Sciatic nerve (tissue), 2 donors: ENCODE data around the gene BHMT. TPM values are rescaled to one million over a fixed set of nuclear protein-coding genes. Genes with fewer than 3 reads are reported as not detected.

ENCODE experiments used
- ATAC-seq: fragments of 200-7000 bp; cut with Tn5 transposase; one replicate; pipeline ENCODE4 v1.9.1; 2020; ENCODE audit warnings: mild to moderate bottlenecking, moderate library complexity
- DNase-seq: peaks from one replicate; pipeline ENCODE4 v3.0.0-alpha.2; 2020; ENCODE audit warnings: low spot score
- intact Hi-C: fragments of 100-400 bp; cut with DNase I; formaldehyde crosslinking; loops from one replicate; pipeline ENCODE4 v1.14.2; 2022
- total RNA-seq: library from RNA; stranded (reverse); fragmentation: NEBNext Ultra II Directional; extraction: Animal tissue kit (Norgen Biotek cat#: 25700); gene quantifications from one replicate; pipeline ENCODE4 v1.2.1, GENCODE V29; 2021
- donor health status: DM: no; HTN: no; CAD: no.
- donor health status: DM: no; HTN: no; CAD: no.

BHMT gene, protein sequence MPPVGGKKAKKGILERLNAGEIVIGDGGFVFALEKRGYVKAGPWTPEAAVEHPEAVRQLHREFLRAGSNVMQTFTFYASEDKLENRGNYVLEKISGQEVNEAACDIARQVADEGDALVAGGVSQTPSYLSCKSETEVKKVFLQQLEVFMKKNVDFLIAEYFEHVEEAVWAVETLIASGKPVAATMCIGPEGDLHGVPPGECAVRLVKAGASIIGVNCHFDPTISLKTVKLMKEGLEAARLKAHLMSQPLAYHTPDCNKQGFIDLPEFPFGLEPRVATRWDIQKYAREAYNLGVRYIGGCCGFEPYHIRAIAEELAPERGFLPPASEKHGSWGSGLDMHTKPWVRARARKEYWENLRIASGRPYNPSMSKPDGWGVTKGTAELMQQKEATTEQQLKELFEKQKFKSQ
- total RNA-seq: 3.2 TPM

DNA sequence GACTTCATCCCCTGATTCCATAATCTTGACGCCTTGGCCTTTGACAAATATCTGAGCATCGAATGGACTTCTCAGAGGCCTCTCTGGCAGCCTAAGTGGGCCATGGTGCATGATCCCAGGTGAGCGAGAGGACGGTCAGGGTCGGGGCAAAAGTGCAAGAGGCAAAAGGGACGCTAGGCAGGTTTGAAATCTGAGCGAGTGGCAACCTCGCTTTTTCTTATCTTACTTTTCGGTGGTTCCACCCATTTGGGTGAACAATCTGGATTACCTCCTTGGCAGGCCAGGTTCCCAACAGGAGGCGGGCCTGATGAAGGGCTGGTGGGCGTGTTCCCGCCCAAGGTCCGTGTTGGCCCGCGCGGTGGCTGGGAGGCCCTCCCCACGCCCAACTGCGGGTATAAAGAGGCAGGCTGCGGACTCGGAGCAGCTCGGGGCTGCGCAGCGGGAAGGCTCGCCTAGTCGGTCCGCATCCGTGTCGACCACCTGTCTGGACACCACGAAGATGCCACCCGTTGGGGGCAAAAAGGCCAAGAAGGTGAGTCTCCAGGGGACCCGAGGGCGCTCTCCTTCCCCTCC, at the start of gene BHMT:
Gene BHMT (plus strand): TSS at position 423 of the 573 bp plus-strand sequence. CDS start 77 bp downstream, at position 500.
- intact Hi-C loops: no loop called here
- ATAC-seq (peak; percentile 47), DNase-seq (no peak)

DNA sequence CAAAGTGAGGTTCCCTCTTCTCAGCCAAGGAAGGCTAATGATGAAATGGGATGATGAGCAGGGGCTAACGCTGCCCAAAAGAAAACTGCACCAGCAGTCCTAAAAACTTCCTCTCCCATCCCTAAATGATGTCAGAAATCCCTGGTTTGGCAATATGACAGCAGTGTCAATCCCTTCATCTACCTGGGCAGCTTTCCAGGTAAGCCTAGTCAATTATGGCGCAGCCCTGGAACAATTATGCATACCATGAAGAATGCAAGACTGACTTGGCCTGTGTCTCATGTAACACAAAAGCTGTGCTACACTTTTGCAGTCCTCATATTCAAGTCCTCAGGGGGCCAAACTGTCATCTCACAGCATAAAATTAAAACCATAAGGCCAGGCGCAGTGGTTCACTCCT, 49.2 kb upstream of the BHMT start:
- no peak for ATAC-seq
- intact Hi-C loops: no loop called here
- DNase-seq: no peak

DNA sequence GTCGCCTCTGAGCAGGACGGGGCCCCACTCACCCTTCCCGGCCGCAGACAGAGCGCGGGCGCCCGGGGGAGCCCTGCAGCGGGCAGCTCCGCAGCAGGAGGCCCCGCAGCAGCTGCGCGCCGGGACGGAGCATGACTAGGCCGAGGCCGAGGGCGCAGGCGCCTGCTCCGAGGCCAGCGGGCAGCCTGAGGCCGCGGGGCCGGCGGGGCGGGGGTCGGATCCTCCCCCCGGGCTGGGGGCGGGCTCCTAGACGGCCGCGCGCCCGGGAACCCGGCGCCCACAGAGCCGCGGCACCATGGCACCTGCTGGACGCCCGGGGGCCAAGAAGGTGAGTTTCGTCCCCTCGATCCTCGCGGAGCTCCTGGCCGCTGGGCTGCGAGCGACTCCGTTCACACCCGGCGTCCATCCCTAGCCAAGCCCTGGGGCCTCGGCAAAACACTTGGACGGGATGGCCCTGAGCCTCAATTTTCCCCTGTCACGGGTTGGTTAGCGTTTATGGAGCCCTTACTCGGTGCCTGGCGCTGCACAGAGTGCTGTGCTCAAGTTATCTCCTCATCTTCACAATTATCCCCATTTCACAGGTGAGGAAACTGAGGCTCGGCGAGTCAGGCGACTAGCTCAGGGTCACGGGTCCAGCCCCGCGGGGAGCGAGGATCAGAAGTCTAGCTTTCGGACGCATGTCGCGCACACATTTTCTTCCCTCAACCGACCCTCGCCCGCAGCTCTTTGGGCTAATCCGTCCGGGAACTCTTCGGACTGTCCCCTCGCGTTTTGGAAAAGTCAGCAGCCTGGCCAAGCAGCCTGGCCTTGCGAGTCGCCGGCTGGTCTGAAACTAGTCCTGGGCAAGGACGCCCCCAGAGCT, 41.9 kb upstream of the BHMT start, which contains the start of the genes BHMT2 and DMGDH:
Gene BHMT2 (plus strand): TSS at position 280 of the 862 bp plus-strand sequence. CDS start 16 bp downstream, at position 296.
Gene DMGDH (minus strand): TSS at position 187 of the 862 bp plus-strand sequence. CDS start 54 bp downstream, at position 133.
- ATAC-seq (peak; percentile 90), DNase-seq (peak; percentile 68)
- intact Hi-C loops: no loop called here

DNA sequence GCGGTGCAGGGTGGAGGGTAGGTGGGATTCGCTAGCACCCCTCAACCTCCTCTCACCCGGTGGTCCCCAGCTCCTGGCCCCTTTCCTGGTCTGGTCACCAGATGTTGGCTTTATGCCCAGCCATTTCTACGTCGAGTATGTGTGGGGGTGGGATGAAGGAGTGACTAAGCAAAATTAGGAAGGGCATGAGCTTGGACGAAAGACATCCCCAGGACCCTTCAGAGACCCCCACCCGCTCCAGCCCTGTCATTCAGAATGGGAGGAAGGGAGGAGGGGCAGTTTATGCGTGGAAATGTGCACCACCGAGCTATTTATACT, 41.3 kb upstream of the BHMT start:
- ATAC-seq: peak; percentile 84
- no peak for DNase-seq
- intact Hi-C loops: no loop called here

DNA sequence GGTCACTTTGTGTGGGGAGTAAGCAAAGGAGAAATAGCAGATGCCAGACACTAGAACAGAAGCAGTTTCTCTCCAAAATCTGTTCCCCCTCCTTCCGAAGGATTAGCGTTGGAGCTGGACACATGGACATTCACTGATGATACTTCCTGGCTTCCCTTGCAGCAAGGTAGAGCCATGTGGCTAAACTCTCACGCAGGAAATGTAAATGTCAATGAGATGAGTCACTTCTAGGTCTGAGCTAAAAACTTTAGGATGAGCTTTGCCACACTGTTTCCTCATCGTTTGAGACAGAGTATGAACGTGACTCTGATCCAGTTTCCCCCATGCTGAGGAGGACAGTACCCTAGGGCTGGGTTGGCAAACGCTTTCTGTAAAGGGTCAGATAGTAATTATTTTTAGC, 37.0 kb upstream of the BHMT start:
- ATAC-seq (no peak), DNase-seq (no peak)
- intact Hi-C loops: loop anchor here (5.0 kb wide), 1 partner anchor 1833 kb away; no protein-coding TSS in a partner anchor

DNA sequence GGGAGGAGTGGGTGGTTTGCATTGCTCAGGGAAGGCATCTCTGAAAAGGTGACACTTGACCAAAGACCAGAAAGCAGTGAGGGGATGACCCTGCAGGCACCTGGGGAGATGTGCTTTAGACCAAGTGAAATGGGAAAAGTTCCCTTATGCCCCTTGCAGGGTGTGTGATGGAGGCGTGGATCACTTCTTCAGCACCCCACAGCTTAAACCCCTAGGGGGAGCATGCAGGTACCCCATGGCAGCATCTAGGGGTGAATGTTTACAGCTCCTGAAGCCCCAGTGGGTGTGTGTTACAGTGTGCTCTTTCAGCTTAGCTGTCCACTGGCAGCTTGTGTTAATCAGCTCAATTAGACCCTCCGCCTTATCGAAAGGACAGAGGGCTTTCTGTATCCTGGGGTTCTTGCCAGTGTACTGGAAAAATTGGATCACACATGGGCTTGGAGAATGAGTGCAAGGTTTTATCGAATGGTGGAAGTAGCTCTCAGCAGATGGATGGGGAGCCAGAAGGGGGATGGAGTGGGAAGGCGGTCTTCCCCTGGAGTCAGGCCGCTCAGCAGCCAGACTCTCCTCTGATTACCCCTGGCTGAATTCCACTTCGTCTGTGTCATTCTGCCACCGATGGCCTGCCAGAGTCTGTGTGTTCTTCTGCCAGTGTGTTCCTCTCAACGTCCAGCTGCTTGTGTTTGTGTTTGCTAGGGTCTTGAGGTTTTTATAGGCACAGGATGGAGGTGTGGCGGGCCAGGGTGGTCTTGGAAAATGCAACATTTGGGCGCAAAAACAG, 35.8 kb upstream of the BHMT start:
- ATAC-seq: no peak
- intact Hi-C loops: loop anchor here (5.0 kb wide), 1 partner anchor 1831 kb away; no protein-coding TSS in a partner anchor
- no peak for DNase-seq

DNA sequence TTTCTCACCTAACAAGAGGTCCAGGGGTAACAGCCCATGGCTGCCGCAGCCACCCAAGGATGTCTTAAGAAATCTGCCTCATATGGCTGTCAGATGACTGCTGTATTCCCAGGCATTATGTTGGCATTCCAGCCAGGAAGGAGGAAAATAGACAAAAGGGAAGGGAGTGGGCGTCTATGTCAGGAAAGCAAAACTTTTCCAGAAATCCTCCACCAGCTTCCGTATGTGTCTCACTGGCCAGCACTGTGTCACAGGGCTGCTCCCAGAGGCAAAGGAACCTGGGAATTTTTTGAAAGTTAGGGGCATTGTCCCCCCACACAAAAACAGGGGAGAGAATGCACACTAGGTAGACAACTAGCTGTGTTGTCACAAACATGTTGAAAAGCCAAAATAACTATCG, 34.8 kb upstream of the BHMT start:
- intact Hi-C loops: loop anchor here (5.0 kb wide), 1 partner anchor 1830 kb away; no protein-coding TSS in a partner anchor
- DNase-seq (no peak), ATAC-seq (no peak)

DNA sequence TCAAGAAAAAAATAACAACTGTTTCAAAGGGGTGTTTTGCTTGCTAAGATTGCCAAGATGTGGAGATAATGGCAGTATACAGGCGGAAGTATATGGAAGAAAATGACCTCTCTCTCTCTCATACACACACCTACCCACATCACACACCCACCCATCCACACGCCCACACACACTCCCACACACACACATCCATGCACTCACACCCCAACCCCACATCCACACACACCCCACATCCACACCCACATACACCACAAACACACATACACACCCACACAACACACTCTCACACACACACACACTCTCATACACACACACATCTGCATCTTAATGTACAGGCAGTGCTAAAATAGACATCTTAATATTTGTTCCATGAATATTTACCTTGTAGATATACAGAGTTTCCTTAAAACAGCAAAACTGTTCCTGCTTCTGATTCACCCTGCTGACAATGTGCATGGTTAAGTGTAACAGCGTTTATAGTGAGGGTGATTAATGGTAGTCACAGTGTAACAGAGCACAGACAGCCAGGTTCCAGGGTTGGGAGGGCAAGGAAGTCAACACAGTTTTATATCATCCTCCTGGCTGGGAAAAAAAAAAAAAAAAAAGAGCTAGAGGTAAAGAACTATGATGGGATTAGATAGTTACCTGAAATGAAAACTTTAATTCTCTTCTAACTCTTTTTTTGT, 33.8 kb upstream of the BHMT start:
- intact Hi-C loops: loop anchor here (5.0 kb wide), 1 partner anchor 1829 kb away; no protein-coding TSS in a partner anchor
- DNase-seq (no peak), ATAC-seq (no peak)

DNA sequence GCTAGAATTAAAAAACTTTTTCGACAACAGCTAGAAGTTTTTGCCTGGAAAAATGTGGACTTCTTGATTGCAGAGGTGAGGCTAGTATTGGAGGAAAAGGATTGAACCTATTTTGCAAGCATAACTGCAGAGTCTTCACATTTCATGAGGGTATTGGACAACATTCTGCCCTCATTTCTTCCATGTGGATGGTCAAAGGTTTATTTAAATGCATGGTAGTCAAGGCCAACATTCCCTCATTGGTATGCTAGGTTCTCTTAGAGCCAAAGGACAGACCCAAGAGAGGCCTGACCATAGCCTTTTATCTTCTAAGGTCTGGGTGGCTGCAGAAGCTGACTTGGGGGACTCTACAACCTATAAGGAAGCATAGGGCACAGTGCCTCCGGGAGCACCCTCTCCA, 30.8 kb upstream of the BHMT start:
- intact Hi-C loops: no loop called here
- ATAC-seq (no peak), DNase-seq (no peak)

DNA sequence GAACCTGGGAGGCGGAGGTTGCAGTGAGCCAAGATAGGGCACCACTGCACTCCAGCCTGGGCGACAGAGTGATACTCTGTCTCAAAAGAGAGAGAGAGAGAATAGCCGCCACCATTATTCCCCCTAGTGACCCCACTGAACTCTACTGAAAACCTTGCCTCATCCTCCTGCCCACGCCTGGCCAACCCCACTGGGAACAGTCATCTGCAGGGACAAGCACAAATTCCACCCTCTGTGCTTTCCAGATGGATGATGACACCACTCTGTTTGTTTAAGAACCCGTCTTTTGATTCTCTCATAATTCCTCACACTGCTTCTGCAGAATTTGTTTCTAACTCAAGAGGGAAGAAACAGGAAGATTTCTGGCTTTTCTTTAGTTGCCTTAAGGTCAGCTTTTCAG, 29.8 kb upstream of the BHMT start:
- intact Hi-C loops: no loop called here
- ATAC-seq (peak; percentile 67), DNase-seq (no peak)

DNA sequence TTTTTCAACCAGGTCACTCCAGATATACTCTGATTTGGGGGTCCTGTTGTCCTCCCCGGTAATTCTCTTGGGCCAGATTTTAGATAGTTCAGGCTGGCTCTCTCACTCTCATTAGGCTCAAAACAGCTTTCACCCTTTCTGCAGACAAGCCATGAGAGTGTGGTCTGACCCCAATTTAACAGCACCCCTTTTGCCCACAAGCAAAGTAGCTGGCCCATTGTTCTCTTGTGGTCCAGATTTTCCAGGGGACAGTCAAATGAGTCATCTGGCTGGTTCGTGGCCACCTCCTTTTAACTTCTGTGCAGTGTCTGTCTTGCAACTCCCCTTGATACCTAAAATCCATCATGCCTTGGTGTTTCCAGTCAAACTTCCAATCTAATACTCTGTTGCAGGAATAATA, 25.5 kb upstream of the BHMT start:
- no peak for ATAC-seq
- DNase-seq: no peak
- intact Hi-C loops: no loop called here

DNA sequence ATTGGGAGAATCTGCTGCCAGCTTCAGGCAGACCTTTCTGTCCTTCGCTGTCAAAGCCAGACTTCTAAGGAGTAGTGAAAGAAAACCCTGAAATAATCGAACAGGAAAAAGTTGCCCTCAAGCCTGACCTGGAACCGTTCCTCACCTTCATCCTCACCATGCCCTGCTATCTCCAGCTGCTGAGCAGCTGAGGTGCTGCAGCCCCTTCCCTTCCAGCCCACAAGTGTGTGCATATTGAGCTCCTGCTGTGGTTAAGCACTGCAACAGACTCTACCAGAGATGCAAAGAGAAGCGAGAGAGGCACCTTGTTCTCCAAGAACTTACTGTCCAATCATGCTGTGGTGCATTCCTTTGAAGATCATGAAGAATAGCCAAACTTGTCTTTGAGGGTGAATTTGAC, 23.1 kb upstream of the BHMT start:
- ATAC-seq (no peak), DNase-seq (no peak)
- intact Hi-C loops: no loop called here

DNA sequence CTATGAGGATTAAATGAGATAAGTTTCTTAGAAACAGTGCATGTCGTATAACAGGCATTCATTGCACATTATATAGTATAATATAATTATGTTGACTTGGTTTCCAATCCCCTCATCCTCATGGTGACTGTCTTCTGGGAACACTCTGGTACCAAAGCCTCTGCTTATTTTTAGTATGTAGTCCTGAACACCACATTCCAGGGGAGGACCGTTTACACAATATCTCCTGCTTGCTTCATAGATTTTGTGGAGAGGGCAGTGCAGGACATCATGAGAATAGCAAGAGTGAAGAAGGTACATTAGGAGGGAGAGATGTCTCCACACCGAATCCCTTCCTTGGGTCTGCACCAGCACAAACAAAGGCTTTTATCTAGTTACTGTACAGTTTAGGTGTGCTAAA, 20.5 kb upstream of the BHMT start:
- DNase-seq (no peak), ATAC-seq (no peak)
- intact Hi-C loops: no loop called here

DNA sequence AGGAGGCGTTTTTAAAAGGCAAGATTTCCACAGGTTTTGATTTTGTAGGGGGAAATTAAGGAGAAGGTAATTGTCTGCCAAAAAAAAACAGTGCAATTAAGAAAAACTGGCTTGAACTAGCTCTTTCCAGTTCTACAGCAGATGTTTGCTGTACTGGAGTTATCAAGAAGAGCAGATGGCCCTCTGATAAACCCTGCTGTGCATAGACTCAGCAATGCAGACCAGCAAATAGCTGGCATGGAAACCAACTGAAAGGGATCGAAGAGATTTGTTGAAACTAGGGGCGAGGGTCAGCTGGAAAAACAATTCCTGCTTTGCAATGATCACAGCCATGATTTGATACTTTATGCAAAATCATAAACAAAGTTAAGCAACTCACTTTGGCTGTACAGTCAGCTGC, 17.8 kb upstream of the BHMT start:
- no peak for DNase-seq
- ATAC-seq: no peak
- intact Hi-C loops: no loop called here

DNA sequence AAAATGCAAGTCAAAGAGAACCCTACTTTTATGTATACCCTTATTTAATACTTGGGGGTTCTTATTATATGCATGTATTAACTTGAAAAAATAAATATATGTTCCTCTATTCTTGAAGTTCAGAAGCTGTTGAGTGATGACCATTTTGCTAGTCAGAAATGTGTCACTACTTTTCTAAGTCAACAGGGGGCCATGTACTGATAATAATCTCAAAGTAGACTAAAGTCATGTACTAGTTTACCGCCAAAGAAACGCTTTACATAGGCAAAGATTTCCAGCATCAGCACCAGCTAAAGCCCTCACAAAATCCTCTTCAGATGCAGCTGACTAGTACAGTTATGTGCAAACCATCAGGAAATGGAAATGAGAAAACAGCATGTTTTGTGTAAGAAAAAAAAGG, 5.7 kb upstream of the BHMT start:
- no peak for ATAC-seq
- intact Hi-C loops: no loop called here
- DNase-seq: no peak

DNA sequence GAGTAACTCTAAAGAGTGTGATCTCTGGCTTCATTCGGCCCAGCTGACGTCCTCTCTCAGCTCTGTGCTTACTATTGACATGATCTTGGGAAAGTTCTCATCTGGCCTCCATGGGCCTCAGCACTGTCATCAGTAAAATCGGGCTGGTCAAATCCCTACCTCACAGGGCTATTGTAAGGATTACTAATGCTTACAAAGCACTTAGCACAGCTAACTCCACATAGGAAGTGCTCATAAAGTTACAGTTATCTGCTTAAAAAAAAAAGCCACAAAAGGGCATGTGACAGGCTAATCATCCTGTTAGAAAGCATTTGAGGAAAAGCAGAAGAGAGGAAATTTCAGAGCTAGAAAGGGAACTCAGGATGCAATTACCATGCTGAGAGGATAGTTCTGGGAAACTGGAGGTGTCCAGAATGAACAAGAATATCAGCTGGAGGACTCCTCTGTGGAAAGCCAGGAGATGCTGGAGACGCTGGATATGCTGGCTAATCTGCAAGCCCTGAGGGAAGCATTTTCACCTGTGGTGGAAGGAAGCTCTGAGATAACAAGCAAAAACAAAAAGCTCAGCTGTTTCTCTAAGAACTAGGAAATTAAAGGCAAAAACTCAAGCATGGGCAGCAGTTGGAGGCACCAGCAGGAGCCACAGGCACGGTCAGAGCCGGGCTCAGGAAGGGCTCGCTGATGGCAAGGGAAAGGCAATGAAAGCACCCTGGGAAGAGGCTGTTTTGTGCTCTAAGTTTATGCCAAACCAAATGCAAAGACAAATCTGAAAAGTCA, 4.4 kb upstream of the BHMT start:
- intact Hi-C loops: no loop called here
- DNase-seq: no peak
- peak; percentile 61 for ATAC-seq

DNA sequence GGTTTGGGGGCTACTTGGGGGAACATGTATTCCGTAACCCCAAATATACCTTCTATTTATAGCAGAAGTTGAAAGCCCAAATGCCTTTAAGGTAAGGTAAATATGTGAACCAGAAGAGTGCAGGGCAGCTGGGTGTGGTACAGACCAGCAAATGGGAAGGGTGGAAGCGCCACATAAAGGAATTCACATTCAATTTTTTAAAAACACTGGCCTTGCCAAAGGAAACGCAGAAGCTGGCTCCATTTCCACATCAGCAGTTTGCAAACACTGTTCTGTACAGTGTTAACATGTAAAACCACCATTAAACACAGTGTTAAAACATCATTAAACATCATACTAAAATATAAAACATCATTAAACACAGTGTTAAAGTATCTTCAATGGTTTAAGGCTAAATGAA, 3.5 kb upstream of the BHMT start:
- peak; percentile 22 for ATAC-seq
- DNase-seq: no peak
- intact Hi-C loops: loop anchor here (2.0 kb wide), 1 partner anchor 57 kb away; no protein-coding TSS in a partner anchor
